NCI-H2196 treated with DMSO at 0.1 percent for 48 hours (cell line): ENCODE measurements around the gene PDCL2.
A peak's percentile ranks its signal among the peaks of the same experiment; 100 is the strongest.
"Not testable (repeated sequence)": the region's sequence is repeated elsewhere in the genome, so short reads cannot be mapped to it uniquely, and the experiment has no call there.

Source experiments
- DNase-seq: peaks from one replicate; lab custom pipeline; 2025; ENCODE audit not compliant: unreplicated experiment; lab: John Stamatoyannopoulos, UW

The PDCL2 gene

DNA sequence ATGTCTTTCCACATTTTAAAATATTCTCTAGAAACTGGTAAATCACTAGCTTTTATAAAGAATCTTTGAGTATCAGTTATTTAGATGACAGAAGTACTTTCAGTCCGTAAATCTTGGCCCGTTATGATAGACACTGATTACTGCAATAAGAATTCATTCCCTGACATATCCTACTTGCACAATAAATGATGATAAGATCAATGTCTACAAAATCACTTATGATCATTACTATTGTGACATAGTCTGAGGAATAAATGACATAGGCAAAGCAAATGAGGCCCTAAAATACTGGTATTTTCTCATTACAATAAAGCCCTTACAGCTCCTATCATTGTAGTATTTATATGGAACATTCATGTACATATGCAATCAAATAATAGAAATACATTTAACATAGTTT lies 6.6 kb upstream of the PDCL2 start:
- DNase-seq: no peak

GRCh38 chr4:55588160-55588559 lies 3.9 kb downstream of the PDCL2 start:
- DNase-seq: no peak

- not testable (repeated sequence) for DNase-seq
Measured at GRCh38 chr4:55582773-55583172, 9.3 kb downstream of the PDCL2 start.

GRCh38 chr4:55578341-55579010 lies 13.6 kb downstream of the PDCL2 start:
- DNase-seq: no peak

DNA sequence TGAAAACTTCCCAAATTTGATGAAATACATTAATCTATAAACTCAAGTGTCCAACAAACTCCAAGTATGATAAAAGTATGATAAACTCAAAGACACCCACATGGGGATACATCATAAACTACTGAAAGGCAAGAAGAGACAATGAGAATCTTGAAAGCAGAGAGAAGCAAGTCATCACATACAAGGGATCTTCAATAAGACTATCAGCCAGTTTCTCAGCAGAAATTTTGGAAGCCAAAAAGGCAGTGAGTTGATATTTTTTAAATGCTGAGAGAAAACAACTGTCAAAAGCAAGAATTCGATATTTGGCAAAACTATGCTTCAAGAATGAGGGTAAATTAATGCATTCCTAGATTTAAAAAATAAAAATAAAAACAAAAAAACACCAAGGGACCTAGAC lies 16.5 kb downstream of the PDCL2 start:
- no peak for DNase-seq

DNA sequence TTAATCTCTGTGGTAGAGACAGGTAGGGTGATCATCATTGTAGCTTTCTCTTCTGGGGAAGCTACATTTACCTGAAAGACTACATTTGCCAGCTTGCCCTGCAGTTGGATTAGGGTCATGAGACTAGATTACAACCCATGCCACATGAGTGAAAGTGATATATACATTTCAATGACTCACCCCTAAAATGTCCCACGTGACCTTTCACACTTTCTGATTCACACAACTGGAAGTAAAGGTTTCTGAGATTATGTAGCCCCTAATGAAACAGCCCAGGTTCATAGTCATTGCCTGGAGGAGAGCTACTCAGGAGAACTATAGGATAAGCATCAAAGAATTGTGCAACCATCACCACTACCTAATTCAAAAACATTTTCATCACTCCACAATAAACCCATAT lies 17.8 kb downstream of the PDCL2 start:
- DNase-seq: no peak

- no peak for DNase-seq
Measured at GRCh38 chr4:55571806-55572205, 20.2 kb downstream of the PDCL2 start.

GRCh38 chr4:55568905-55569504 lies 23.0 kb downstream of the PDCL2 start:
- DNase-seq: no peak

DNA sequence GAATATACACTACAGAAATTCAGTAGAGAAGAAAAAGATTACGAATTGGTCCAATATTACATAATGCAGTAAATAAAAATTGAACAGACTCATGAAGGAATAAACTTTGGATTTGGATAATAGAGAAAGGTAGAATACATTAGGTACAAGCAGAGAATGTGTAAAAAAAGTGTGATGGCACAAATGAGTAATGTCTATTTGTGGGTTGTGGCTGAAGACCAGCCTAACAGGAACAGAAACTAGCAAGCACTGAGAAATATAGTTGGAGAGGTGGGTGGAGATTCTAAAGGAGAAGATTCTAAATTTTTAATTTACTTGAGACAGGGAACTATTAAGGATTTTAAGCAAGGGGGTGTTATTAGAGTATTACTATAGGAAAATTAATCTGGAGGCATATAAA lies 30.2 kb downstream of the PDCL2 start:
- no peak for DNase-seq

DNA sequence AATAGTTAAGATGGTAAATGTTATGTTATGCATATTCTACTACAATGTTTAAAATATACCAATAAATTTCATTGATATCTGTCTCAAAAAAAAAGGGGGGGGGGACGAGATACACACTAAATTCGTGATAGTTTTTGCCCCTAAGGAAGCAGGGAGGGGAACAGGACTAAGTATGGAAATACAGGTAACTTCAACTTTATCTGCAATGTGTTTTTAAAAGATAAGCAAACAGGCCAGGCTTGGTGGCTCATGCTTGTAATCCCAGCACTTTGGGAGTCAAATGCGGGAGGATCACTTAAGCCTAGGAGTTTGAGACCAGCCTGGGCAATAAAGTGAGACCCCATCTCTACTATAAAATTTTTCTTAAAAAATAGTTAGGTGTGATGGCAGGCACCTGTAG lies 31.9 kb downstream of the PDCL2 start:
- DNase-seq: no peak

DNA sequence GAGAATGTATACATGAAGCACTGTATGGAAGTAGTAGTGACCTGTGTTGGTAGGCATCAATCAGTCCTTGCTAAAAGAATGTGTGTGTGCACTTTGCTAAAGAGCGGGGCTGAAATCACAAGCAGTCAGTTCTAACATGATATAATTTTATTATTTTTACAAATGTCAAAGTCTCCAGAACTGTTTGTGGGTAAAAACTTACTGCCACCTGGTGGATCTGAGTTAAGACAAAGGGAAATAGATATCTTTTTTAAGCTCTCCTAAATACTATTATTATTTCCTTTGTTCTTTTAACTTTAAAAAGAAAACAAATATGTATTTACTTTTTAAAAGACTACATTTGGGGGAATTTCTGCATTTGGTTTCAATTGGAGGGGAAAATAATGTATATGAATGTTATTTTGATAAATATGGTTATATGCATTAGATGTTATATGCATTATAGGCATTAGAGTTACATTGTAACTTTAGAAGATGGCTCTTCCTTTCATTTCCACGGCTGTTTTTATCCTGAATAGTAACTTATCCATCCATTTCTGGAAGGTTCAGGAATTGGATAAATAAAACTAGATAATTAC lies 37.5 kb downstream of the PDCL2 start:
- no peak for DNase-seq

GRCh38 chr4:55553441-55554201 lies 38.4 kb downstream of the PDCL2 start:
- DNase-seq: no peak

DNA sequence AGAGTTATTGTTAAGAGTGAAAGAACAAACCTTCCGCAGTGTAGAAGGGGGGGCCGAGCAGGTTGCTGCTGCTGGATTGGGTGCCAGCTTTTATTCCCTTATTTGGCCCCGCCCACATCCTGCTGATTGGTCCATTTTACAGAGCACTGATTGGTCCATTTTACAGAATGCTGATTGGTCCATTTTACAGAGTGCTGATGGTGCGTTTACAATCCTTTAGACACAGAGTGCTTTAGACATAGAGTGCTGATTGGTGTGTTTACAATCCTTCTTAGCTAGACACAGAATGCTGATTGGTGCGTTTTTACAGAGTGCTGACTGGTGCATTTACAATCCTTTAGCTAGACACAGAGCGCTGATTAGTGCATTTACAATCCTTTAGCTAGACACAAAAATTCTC lies 40.1 kb downstream of the PDCL2 start:
- DNase-seq: not testable (repeated sequence)

DNA sequence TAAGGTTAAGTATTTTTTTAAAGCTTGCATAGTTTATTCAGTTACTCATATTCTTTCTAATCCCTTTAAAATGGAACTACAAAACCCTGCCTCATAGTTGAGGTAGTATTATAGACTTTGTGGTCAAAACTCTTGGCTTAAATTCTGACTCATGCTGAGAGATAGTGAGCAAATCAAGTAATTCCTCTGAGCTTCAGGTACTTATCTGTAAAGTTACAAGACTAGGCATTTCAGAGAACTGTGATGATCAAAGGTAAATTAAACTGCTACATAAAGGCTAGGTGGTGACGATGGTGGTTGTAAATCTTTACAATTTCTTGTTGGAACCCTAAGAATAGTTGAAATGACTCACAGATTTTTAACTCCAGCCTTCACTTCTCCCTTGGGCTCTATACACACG lies 42.2 kb downstream of the PDCL2 start:
- DNase-seq: no peak

GRCh38 chr4:55547918-55548317 lies 44.1 kb downstream of the PDCL2 start:
- no peak for DNase-seq

- DNase-seq: no peak
Measured at GRCh38 chr4:55547466-55547770, 44.6 kb downstream of the PDCL2 start.

- DNase-seq: peak; percentile 42
Measured at GRCh38 chr4:55546756-55547465, 45.1 kb downstream of the PDCL2 start, which contains the start of gene CLOCK. TSS of gene CLOCK (minus strand) at chr4:55546909. CDS start at chr4:55482785, 64,124 bp downstream.

DNA sequence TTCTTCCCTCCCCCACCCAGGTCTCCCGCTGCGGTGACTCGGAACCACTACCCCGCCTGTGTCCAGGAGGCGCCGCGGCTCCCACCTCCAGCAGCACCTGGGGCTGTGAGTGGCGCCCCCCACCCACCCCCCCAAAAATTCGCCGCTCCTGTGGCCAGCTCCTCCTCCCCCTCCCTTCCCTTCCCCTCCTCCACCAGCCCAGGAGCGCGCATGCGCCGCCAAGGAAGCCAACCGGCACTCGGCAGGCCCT lies 45.6 kb downstream of the PDCL2 start:
- DNase-seq: no peak

- DNase-seq: peak; percentile 23
Measured at GRCh38 chr4:55545641-55546505, 46.2 kb downstream of the PDCL2 start.

DNA sequence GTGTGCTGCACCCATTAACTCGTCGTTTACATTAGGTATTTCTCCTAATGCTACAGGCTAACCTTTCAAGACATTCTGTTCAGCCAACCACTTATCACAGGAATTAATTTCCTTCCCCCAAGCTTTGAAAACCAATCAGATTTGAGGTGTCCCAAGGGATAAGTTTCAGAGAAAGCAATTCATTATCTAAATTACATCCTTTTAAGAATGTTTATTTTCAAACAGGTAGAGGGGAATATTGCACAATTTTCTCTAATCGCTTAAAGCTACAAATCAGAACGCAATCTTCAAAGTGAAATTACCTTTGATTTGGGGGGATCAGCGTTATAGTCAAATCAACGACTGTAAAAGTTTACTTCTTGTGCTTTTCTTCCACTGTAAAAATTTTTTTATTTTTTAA lies 46.9 kb downstream of the PDCL2 start:
- DNase-seq: no peak

DNA sequence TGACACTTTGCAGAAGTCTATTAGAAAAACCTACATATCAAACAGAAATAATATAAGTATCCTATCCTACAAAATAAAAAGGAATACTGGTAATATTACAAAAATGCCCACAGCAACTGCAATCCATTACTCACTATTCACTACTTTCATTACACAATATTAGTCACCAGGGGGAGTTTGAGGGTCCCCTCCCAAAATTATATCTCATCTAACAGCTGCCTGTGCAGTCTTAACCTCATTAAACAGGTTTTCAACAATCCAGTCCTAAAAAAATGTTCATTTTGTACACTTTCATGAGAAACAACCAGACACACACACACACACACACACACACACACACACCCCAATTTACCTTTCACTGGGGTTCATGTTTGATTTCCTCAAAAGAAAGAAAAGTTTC lies 48.2 kb downstream of the PDCL2 start:
- no peak for DNase-seq
